GM19099 (cell line): ENCODE measurements around the gene EYA3.

Experiments used
- POLR2A ChIP-seq: IDR thresholded peaks from 3 replicates; pipeline ENCODE4 v1.6.1; 2011; ENCODE audit warnings: low read depth; ENCODE audit not compliant: insufficient read length; ENCODE audit errors: extremely low read depth

Gene EYA3

GRCh38 chr1:28123461-28123961 is 35.1 kb upstream of the EYA3 start:
- no peak for TF ChIP-seq POLR2A

GRCh38 chr1:28122183-28122582 is 33.8 kb upstream of the EYA3 start:
- TF ChIP-seq POLR2A, result no peak

- TF ChIP-seq POLR2A, result no peak
These were observed 31.1 kb upstream of the EYA3 start for GRCh38 chr1:28119556-28119955.

- TF ChIP-seq POLR2A, result no peak
These were observed 30.4 kb upstream of the EYA3 start for GRCh38 chr1:28118640-28119307.

DNA sequence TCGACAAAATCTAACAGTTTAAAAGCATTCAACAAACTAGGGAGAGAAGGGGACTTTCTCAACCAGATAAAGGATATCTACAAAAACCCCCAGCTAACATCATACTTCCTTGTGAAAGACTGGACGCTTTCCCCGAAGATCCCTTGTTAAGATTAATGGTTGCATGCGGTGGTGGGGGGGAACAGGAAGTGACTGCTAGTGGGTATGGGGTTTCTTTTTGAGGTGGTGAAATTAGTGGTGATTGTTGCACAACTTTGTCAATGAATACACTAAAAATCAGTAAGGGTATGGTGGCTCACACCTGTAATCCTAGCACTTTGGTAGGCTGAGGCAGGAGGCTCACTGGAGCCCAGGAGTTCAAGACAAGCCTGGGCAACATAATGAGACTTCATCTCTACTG is 26.9 kb upstream of the EYA3 start:
- no peak for TF ChIP-seq POLR2A

DNA sequence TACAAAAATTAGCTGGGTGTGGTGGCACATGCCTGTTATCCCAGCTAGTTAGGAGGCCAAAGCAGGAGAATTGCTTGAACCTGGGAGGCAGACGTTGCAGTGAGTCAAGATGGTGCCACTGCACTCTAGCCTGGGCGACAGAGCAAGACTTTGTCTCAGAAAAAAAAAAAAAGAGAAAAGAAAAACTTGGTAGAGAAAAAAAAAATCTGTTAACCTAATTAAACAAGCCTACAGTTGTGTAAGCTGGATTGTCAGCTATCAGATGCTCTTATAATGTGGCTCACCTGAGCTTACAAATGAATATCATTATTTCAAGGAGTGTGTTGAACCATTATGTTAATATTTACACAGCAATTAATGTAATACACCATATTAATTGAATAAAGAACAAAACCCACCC is 26.4 kb upstream of the EYA3 start:
- TF ChIP-seq POLR2A, result no peak

DNA sequence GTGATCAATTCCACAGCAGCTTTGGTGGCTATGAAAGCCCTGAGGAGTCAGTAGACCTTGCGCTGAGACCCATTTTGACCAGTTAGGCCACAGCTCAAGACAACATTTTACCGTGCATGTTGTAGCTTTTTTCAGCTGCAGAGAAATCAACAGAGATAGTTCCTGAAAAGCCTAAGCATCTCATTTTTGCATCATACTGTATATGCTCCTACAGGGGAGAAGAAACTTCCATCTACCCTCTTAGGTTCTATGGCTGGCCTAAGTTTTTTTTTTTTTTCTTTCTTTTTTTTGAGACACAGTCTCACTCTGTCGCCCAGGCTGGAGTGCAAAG is 24.8 kb upstream of the EYA3 start:
- no peak for TF ChIP-seq POLR2A

- TF ChIP-seq POLR2A, result no peak
These were observed 24.2 kb upstream of the EYA3 start for GRCh38 chr1:28112388-28113241.

GRCh38 chr1:28111157-28111556 is 22.7 kb upstream of the EYA3 start:
- TF ChIP-seq POLR2A, result no peak

DNA sequence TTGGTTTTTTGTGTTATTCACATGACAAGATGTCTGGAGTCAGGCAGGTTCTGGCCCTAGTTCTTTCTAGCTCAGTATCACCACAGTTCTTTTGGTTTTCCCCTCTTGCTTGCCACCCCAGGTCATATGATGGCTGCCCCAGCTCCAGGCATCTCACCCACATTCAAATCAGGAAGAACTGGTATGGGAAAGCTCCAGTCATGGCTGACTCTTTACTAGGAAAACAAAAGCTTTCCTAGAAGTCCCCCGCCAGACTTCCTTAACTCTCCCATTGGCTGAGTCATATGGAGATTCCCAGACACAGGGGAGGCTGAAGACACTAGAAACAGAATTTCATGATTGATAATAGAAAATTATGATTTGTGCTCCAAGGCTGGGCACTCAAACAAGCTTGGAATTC is 22.1 kb upstream of the EYA3 start:
- TF ChIP-seq POLR2A, result no peak

DNA sequence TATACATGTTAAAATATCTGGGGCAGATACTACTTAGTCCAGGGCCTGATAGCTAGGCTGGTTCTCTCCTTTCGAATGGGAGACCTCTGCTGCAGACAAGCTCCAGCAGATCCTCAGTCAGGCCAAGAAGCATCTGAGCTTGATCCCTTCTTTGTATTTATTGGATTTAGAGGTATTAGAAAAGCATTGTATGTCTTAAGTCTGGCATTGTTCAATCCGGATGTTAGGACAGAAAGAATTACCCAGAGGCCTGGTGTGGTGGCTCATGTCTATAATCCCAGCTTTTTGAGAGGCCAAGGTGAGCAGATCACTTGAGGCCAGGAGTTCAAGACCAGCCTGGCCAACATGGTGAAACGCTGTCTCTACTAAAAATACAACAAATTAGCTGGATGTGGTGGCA is 21.2 kb upstream of the EYA3 start:
- TF ChIP-seq POLR2A, result no peak

GRCh38 chr1:28108001-28108400 is 19.6 kb upstream of the EYA3 start:
- no peak for TF ChIP-seq POLR2A

DNA sequence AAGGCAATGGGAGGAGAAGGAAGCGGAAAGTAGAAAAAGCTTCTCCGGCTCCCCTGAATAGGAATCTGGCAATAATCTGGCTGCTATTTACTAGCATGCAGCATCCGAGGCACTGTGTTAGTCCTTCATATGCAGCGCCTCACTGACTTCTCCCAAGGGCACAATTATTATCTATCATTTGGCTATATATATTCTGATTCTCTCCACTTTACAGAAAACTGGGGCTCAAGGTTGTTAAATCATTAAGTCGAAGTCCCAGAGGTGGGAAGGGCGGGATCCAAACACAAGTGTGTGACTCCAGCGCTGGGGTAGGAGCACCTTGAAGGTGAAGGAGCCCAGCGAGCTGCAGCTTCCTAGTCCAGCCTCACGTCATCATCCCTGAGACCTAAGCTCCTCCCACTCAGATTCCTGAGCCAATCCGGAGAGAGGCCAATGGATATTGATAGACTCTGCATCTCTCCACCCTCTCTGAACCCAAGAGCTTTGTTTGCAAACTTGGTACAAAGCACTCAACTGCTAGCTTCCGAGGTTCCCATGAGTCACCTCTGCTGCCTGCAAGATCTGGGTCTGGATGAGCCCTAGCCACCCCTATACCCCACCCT is 16.6 kb upstream of the EYA3 start:
- TF ChIP-seq POLR2A, result no peak

DNA sequence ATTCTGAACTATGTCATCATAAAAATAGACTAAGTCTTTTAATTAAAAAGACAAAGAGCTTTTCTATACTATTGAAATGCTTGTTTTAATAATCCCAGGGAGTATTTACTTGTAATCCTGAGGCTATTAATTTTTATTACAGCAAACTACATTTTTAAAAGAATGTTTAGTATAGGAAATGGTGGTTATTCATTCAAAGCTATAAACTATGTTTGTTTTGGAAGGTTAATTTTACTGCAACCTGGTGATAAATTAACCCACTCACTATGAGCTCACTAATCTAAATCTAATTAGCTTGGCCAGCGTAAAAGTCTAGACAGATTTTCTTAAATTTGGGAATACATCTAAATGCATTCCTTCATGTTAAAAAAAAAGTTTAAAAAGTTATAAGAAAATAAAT is 13.8 kb upstream of the EYA3 start:
- TF ChIP-seq POLR2A, result no peak

GRCh38 chr1:28099050-28099769 is 10.8 kb upstream of the EYA3 start:
- TF ChIP-seq POLR2A, result no peak

DNA sequence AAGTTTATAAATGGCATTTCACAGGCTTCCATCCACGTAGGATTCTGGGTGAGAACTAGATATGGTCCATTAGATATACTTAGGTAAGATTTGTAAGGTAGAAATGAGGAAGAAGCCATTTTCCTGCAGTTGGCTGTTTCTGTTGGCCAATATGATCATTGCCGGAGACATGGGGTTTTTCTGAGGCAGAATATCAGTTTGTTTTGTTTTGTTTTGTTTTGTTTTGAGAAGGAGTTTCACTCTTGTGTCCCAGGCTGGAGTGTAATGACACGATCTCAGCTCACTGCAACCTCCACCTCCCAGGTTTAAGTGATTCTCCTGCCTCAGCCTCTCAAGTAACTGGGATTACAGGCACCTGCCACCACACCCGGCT is 8.7 kb upstream of the EYA3 start:
- TF ChIP-seq POLR2A, result no peak
